ENCODE measurements around the gene NFATC2.
A peak's percentile ranks its signal among the peaks of the same experiment; 100 is the strongest.

The NFATC2 gene

DNA sequence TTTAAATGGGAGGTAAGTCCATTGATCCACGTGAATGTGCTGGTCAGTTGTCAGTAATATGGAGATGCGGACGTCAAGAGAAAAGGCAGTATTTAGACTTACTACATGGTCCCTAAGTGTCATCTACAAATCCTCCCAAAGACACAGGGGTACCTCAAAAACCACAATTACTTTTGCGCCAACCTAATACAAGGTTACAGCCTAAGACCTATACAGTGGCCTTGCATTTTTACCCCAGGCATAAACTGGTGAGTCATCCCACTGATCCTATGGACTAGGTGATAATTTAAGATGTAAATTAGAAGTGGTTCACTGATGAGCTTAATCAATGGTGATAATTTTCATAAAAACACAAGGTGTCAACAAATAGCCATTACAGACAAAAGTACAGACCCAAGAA, 141.0 kb downstream of the NFATC2 start:
- TF ChIP-seq, protein P1, sequence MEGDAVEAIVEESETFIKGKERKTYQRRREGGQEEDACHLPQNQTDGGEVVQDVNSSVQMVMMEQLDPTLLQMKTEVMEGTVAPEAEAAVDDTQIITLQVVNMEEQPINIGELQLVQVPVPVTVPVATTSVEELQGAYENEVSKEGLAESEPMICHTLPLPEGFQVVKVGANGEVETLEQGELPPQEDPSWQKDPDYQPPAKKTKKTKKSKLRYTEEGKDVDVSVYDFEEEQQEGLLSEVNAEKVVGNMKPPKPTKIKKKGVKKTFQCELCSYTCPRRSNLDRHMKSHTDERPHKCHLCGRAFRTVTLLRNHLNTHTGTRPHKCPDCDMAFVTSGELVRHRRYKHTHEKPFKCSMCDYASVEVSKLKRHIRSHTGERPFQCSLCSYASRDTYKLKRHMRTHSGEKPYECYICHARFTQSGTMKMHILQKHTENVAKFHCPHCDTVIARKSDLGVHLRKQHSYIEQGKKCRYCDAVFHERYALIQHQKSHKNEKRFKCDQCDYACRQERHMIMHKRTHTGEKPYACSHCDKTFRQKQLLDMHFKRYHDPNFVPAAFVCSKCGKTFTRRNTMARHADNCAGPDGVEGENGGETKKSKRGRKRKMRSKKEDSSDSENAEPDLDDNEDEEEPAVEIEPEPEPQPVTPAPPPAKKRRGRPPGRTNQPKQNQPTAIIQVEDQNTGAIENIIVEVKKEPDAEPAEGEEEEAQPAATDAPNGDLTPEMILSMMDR (IDR thresholded peaks at IDR 0.05; ENCODE audit: extremely low read depth, missing control alignments) = no peak
- no peak for DNase-seq (ENCODE audit: low spot score)

DNA sequence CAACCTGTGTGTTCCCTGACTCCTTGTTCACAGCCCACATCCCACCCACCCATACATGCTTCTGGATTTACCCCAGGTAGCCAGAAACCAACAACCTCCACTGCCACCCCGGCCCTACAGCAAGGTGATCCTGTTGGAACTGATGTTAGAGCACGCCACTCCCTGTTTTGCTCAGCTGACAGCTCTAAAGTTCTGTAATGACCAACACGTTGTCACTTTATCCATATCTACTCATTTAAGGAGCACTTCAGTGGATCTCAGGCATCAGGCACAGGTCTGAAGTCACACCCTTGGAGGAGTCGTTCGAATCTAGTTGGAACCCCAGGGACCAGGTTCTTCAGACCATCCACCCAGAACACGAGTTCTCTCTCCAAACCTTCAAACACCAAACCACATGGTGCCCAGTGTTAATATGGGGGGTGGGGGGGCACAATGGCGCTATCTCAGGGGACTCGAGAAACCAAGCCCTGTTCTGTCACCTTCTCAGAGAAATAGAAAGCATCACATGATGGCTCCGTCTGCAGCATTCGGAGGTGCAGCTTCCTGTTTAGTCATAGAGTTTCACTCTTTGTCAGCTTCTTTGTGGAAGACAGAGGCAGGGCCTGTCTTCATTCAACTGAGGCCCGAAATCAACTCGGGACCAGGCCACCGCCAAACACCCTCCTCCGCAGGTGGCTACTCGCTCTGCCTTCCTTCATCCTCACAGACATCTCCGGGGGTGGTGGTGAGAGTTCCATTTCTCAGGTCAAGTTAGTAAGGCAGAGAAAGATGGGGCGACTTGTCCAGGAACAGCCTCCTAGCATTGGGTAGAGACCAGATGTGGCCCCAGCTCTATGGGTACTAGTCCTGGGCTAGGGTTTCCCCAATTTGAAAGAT, 142.2 kb downstream of the NFATC2 start:
- peak; percentile 87 for DNase-seq (ENCODE audit: low spot score)
- TF ChIP-seq, protein P1 (IDR thresholded peaks at IDR 0.05; ENCODE audit: extremely low read depth, missing control alignments) = no peak

DNA sequence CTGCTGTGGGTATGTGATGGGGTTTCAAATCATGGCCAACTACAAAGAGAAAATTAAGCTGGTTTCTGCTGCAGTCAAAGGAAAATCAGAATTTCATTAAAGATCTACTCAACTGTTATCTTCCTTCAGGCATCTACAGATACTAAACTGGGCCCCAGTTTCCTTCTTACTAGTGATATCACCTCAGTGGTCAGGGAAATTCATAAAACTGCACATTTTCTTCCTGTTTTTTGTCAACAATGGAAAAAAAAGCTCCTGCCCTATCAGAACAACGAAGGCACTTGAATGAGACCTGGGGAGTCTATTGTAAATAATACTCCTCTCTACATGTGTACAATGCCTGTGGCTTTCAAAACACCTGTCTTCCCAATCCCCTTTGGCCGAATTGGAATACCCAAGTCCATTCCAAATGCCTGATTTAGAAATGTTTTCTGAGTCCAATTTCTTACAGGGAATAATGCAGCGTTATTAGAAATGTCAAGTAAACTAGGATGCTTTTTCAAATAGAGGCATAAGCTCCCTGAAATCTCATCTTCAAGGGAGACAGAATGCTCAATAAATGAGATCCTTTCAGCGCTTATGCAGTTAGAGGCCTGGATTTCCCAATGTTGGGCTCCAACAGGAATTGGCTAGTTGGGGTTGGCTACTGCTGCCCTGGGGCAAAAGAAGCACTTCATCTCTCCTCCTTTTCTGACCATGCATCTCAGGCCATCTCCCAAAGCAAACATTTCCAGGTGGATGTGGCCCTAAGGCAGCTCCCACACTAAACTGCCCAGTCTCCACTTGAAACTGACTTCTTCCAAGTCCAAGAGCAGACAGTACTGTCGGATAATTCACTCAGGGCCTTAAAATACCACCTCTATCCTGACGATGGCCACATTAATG, 143.3 kb downstream of the NFATC2 start:
- DNase-seq (ENCODE audit: low spot score) = no peak
- TF ChIP-seq, protein P1 (IDR thresholded peaks at IDR 0.05; ENCODE audit: extremely low read depth, missing control alignments) = no peak

DNA sequence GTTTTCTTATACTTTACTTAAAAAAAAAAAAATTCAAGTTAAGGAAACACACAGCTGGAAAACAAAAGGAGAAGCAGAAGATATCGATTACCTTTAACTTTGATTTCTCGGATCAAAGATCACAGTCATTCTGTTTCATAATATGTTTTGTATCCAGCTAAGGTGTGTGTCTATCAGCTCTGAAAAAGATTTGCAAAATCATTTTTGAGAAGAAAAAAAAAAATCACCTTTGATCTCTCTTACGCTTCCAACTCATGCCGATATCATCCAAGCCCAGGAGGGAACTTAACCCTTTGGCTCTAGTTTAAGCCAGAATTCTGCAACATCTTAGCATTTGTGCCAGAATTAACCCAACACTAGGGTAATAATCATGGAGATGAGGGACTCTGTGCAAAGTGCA, 144.0 kb downstream of the NFATC2 start:
- DNase-seq (ENCODE audit: low spot score) = no peak
- TF ChIP-seq, protein P1 (IDR thresholded peaks at IDR 0.05; ENCODE audit: extremely low read depth, missing control alignments) = no peak

DNA sequence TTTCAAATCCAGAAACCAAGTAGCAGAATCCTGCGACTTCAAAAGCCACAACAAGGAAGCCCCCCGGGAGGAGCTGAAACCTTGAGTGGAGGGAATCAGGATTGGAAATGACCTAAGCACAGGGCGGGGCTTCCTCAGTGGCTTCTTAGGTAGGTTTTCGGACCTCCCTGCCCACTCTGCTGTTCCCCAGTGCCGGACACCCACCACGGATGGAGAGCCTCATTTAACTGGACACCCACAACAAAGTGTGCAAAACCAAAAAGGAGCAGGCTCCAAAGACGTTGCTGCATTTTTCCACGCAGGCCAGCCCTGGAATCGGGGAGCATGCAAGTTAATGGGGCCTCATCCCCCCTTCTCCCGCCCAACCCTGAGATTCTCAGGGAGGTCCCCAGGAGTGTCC, 144.4 kb downstream of the NFATC2 start:
- TF ChIP-seq, protein P1 (IDR thresholded peaks at IDR 0.05; ENCODE audit: extremely low read depth, missing control alignments) = no peak
- no peak for DNase-seq (ENCODE audit: low spot score)

DNA sequence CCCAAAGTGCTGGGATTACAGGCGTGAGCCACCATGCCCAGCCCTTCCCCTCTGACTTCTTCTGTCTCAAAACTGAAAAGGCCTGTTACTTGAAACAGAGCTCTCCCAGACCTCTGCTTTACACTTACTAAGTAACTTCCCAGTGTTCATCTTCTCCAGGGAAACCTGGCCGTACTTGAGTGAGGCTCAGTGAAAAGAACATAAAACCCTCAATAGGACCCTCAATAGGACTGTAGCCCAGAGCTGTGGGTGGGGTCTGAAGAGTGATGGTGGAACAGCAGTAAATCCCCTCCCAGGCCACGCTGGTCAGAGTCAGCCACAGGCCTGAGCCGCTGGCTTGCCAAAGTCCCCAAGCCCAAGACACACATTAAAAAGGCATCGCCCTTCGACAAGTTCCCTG, 145.4 kb downstream of the NFATC2 start:
- no peak for DNase-seq (ENCODE audit: low spot score)
- TF ChIP-seq, protein P1 (IDR thresholded peaks at IDR 0.05; ENCODE audit: extremely low read depth, missing control alignments) = no peak
